Suppressor macrophage treated with lipopolysaccharide for 4 hours (primary cell): ENCODE measurements around the gene HSPA12A.

ENCODE experiments used
- DNase-seq: peaks from one replicate; pipeline ENCODE4 v3.0.0-alpha.2; 2020

HSPA12A gene

DNA sequence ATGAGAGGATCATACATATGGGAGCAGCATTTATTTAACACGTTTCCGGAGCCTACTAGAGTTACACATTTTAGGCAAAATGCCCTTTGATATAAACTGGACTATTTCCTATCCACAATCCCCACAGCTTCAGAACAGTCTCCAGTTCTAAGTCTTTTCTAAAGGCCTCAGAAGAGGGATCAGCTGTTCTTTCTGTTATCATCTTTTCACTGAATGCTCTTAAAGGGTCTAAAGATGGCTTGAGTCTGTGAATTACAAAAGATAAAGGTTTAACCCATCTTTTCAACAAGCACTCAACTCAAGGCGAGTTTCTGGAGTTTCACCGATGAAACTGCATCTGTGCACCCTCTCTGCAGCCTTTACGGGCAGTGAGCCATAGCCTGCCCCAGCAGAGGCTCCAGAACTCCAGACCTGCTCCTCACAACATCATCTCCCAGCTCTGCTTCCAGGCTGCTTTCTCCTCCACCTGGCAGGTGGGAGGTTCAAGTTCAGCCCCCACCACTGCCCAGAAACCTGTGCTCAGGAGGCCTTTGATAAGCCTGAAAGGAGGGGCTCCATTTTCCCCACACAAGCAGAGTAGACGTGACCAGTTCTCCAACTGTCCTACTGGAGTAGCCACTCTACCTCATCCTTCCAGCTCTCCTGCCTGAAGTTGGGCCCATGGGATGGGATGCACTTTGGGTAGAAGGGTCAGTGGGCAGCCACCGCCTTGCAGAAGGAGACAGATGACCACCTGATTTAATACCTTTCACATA is 53.4 kb downstream of the HSPA12A start:
- no peak for DNase-seq

DNA sequence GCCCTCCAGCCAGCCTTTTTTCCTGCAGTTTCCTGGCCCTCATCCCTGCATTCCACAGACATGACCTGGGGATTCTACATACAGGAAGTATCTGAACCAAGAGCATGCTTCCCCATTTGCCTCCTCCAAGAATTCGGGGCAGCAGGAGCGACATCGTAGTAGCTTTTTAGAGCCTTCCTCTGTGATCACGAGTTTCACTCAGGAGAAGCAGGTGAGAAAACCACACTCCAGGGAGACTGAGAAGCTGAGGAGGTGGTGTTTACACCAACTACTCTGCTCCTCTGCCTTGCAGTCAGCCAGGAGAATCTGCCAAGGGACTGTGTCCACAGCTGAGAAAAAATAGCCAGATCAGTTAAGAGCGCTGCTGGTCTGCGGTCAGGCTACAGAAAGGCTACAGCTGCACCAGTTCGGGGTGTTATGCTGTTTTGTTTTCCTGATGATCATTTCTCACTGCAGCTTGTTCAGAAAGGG is 54.1 kb downstream of the HSPA12A start:
- no peak for DNase-seq

- no peak for DNase-seq
Observed at GRCh38 chr10:116687633-116688032, 54.7 kb downstream of the HSPA12A start.

- no peak for DNase-seq
Observed at GRCh38 chr10:116686632-116687031, 55.7 kb downstream of the HSPA12A start.

DNA sequence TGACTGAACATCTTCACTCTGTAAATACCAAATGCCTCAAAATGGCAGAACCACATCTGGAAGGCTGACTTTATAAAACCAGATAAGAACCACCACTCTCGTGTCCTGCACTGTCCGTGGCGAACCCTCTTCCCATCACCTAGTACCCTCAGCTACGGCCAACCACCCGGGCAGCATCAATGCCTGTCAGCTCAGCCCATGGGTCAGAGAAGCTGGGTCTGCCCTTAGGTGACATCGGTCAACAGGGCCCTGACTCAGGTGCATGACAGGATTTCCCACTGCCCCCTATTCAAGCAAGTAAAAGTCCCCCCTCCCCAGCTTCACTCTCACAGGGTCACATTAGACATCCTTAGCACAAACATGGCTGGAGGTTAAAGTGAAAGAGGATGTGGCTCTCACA is 56.6 kb downstream of the HSPA12A start:
- no peak for DNase-seq

GRCh38 chr10:116684781-116685180 is 57.6 kb downstream of the HSPA12A start:
- DNase-seq = no peak

GRCh38 chr10:116683821-116684220 is 58.5 kb downstream of the HSPA12A start:
- no peak for DNase-seq

DNA sequence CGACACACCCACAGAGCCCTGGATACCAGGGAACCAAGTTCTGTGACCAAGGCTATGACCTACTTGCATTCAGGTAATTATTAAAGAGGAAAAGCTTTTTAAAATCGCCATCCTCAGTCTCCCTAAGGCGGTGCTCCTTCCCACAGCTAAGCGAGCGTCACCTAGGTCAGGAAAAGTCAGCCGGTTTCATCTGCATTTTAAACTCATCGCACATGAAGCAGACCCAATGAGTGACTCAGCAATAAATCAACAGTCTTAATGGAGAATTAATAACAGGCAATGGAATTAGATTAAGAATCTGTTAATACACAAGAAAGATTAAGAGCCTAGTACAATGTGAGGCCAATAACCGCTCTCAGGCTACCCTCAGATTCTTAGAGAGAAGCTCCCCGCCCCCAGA is 59.2 kb downstream of the HSPA12A start:
- DNase-seq = no peak

DNA sequence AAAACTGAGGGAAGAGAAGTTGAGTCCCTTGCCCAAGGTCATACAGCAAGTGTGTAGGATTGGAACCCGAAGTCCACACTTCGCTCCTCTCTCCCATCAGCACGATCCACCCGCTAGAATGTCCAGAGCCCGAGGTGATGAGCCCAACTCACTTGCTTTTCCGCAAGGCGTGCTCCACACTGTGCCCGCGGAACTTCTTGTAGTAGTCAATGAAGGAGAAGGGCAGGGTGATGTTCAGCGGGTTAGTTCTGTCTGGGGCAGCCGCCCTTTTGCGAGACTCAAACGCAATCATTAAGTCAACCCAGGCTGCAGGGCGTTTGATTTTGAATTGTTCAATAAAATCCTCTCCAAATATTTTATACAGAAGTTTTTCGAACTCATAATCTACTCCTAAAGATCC is 63.0 kb downstream of the HSPA12A start:
- DNase-seq = no peak

DNA sequence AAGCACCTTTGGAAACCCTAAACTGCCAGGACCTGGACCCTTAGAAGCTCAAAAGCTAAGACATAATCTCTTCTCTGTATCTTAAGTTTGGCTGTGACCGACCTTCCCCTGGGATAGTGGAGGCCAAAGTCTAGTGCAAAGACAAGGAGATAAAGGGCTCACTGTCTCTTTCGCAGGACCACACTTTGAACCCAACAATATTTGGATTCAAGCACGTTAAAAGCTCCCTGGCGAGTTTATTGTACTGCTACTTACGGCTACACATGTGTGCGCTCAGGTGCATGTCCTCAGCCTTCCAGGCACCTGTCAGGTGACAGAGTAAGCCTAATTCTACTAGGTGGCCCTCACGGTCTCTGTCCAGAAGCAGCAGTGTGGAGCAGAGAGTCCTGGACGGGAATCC is 65.7 kb downstream of the HSPA12A start:
- DNase-seq = no peak

DNA sequence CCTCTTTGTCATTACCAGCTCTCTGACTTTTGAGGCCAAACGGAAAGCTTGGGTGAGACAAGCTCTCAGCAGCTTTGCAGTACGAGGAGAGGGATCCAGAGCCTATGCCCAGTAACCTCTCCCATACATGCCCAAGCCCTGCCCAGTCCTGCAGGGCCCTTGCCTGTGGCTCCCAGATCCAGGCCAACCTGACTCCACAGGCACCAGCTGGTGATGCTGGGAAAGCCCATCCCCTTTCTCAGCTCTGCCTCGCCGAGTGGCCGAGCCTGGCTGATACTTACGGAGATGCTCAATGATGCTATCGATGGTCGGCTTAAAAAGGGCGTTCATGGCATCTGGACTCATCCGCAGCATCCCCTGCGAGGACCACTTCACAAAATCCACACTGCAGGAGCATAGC is 66.2 kb downstream of the HSPA12A start:
- no peak for DNase-seq

GRCh38 chr10:116674901-116675423 is 67.4 kb downstream of the HSPA12A start:
- DNase-seq = no peak

- DNase-seq = no peak
Observed at GRCh38 chr10:116673866-116674265, 68.5 kb downstream of the HSPA12A start.

- no peak for DNase-seq
Observed at GRCh38 chr10:116672891-116673290, 69.5 kb downstream of the HSPA12A start.

DNA sequence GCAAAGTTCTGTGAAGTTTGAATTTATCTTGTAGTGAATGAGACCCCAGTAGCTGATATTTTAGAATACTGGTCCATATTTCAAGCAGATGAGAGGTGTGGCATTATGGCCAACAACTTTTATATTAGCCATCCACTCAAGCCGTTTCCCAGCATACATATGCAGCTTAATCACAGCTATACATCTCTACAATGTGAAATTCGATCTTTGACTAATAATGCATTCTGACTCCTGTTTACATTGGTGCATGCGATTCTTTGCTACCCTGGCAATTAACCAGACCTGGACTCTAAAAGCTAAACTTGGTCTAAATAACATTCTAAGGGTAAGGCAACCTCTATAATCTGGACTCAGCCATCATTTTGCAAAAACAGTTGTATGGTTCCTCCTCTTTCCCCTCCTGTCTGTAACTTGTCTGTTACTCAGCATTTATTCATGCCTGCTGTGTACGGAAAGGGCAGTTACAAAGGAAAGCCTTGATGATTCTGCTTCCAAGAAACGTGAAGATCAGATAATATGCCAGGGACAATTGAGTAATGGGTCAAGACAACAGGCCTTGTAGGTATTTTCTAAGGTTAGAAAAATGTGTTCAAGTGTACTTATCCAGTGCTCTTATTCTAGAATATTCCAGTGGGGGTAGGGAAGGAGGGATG is 71.0 kb downstream of the HSPA12A start:
- no peak for DNase-seq

DNA sequence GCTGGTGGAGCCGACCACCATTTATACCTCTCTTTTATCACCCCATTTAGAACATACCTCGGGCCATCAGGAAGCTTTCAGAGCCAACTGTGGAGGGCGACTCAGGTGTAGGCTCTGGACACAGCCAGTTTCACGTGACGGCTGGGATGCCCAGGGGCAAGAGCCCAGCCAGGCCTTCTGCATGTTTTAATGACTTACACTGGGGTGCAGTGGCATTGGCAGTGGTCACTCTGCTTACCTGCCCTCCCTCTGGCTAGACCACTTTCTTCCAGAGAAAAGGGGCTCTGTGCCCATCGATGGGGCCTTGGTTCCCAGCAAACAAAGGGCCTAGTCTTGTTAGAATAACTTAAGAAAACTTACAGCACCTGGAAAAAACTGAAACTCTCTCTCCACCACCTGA is 71.7 kb downstream of the HSPA12A start:
- DNase-seq = no peak

GRCh38 chr10:116669832-116670644 is 72.3 kb downstream of the HSPA12A start:
- DNase-seq = no peak

DNA sequence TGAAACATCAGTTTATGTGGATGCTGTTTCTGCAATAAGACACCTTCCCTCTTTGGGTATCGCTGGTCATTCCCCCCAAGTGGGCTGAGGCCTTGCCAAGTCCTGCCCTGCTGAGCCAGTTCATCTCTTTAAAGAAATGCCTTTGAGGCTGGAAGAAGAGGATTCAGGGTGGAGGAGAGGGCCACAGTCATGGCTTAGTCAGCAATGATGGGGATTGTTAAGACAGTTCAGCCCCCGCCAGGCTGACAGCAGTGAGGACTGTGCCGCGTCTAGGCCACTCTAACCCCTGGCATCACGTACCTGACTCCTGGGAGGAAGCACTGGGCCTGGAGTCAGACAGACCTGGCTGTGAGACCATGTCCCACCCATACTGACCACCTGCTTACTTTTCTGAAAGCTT is 73.3 kb downstream of the HSPA12A start:
- DNase-seq = no peak

GRCh38 chr10:116668446-116668845 is 73.9 kb downstream of the HSPA12A start:
- no peak for DNase-seq

- no peak for DNase-seq
Observed at GRCh38 chr10:116668018-116668417, 74.3 kb downstream of the HSPA12A start.

- DNase-seq = no peak
Observed at GRCh38 chr10:116667484-116667883, 74.9 kb downstream of the HSPA12A start.

- no peak for DNase-seq
Observed at GRCh38 chr10:116665541-116666125, 76.7 kb downstream of the HSPA12A start.

- no peak for DNase-seq
Observed at GRCh38 chr10:116664631-116665030, 77.7 kb downstream of the HSPA12A start.
